K562 (cell line): ENCODE results near the gene ZNF486.

Experiments used
- LEF1 ChIP-seq: fragments of 450-650 bp; IDR thresholded peaks from 2 replicates; pipeline ENCODE4 v1.6.1; 2016; ENCODE audit warnings: mild to moderate bottlenecking
- PML ChIP-seq: IDR thresholded peaks from 2 replicates; pipeline ENCODE4 v1.6.1; 2012; ENCODE audit warnings: low read length, inconsistent platforms
- POLR2AphosphoS5 ChIP-seq: IDR thresholded peaks from 2 replicates; pipeline ENCODE4 v1.6.1; 2011; ENCODE audit warnings: mild to moderate bottlenecking, low read depth, low read length, moderate library complexity; ENCODE audit not compliant: control insufficient read depth, insufficient read depth
- SREBF1 ChIP-seq: fragments of 150-350 bp; IDR thresholded peaks from 2 replicates; pipeline ENCODE4 v1.6.1; 2014; ENCODE audit warnings: antibody characterized with exemption, low read depth, low read length, borderline replicate concordance
- TF ChIP-seq, protein P1 (sequence below): sonication (generic); formaldehyde crosslinking; IDR thresholded peaks from 2 replicates; pipeline ENCODE4 v1.8.1; 2023; ENCODE audit warnings: missing genetic modification reagents, mild to moderate bottlenecking, borderline replicate concordance
- TF ChIP-seq, protein P2 (sequence below), 3 experiments: IDR thresholded peaks in 2 of 3; conservative IDR thresholded peaks in 1 of 3; 2 replicates each; pipeline ENCODE4 v1.5.1; 2011 to 2012; ENCODE audit warnings: low read length in 3 of 3, mild to moderate bottlenecking in 3 of 3, control low read depth in 2 of 3, improper control_type of control experiment in 1 of 3, inconsistent platforms in 1 of 3, low read depth in 1 of 3, mixed read lengths in 1 of 3, moderate library complexity in 1 of 3; ENCODE audit not compliant: insufficient read depth in 2 of 3

DNA sequence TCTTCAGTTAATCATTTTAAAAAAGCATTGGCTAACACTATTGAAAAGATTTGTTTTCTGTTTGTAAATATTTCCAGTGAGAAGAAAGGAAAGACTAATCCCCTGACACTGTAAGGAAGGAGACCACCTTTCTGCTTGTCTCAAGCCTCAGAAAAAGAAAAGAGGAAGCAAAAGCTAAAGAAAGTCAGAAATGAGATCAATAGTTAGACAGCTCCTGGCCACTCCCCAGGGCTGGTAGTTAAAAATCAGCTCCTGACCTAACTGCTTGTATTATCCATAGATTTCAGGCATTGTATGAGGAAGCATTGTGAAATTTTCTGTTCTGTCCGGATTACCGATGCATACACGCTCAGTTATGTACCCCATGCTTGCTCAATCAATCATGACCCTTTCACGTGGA lies 76.6 kb downstream of the ZNF486 start:
- no peak for TF ChIP-seq POLR2AphosphoS5
- no peak for TF ChIP-seq LEF1
- TF ChIP-seq PML: no peak
- TF ChIP-seq SREBF1: no peak
- TF ChIP-seq, protein P1, sequence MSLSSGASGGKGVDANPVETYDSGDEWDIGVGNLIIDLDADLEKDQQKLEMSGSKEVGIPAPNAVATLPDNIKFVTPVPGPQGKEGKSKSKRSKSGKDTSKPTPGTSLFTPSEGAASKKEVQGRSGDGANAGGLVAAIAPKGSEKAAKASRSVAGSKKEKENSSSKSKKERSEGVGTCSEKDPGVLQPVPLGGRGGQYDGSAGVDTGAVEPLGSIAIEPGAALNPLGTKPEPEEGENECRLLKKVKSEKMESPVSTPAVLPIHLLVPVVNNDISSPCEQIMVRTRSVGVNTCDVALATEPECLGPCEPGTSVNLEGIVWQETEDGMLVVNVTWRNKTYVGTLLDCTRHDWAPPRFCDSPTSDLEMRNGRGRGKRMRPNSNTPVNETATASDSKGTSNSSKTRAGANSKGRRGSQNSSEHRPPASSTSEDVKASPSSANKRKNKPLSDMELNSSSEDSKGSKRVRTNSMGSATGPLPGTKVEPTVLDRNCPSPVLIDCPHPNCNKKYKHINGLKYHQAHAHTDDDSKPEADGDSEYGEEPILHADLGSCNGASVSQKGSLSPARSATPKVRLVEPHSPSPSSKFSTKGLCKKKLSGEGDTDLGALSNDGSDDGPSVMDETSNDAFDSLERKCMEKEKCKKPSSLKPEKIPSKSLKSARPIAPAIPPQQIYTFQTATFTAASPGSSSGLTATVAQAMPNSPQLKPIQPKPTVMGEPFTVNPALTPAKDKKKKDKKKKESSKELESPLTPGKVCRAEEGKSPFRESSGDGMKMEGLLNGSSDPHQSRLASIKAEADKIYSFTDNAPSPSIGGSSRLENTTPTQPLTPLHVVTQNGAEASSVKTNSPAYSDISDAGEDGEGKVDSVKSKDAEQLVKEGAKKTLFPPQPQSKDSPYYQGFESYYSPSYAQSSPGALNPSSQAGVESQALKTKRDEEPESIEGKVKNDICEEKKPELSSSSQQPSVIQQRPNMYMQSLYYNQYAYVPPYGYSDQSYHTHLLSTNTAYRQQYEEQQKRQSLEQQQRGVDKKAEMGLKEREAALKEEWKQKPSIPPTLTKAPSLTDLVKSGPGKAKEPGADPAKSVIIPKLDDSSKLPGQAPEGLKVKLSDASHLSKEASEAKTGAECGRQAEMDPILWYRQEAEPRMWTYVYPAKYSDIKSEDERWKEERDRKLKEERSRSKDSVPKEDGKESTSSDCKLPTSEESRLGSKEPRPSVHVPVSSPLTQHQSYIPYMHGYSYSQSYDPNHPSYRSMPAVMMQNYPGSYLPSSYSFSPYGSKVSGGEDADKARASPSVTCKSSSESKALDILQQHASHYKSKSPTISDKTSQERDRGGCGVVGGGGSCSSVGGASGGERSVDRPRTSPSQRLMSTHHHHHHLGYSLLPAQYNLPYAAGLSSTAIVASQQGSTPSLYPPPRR (CRISPR knock-in tag): no peak
- TF ChIP-seq, protein P2, sequence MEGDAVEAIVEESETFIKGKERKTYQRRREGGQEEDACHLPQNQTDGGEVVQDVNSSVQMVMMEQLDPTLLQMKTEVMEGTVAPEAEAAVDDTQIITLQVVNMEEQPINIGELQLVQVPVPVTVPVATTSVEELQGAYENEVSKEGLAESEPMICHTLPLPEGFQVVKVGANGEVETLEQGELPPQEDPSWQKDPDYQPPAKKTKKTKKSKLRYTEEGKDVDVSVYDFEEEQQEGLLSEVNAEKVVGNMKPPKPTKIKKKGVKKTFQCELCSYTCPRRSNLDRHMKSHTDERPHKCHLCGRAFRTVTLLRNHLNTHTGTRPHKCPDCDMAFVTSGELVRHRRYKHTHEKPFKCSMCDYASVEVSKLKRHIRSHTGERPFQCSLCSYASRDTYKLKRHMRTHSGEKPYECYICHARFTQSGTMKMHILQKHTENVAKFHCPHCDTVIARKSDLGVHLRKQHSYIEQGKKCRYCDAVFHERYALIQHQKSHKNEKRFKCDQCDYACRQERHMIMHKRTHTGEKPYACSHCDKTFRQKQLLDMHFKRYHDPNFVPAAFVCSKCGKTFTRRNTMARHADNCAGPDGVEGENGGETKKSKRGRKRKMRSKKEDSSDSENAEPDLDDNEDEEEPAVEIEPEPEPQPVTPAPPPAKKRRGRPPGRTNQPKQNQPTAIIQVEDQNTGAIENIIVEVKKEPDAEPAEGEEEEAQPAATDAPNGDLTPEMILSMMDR (IDR thresholded peaks at IDR 0.05 in 2 of 3, conservative IDR thresholded peaks at IDR 0.05 in 1 of 3; ENCODE audit: insufficient read depth in 2 of 3, low read depth in 1 of 3, low read length in 3 of 3): no peak
